Left renal pelvis (tissue), 4 donors: ENCODE data around the gene BLM. TPM values are rescaled to one million over a fixed set of nuclear protein-coding genes. Genes with fewer than 3 reads are reported as not detected.
"Not testable (repeated sequence)": the region's sequence is repeated elsewhere in the genome, so short reads cannot be mapped to it uniquely, and the experiment has no call there.

Experiments
- DNase-seq, 4 donors: peaks; one replicate each; pipeline ENCODE4 v3.0.0-alpha.2; 2013; ENCODE audit warnings: low read depth in 4 of 4, low spot score in 3 of 4
- polyA plus RNA-seq, 4 donors: library from polyadenylated mRNA; unstranded; fragments of 120-200 nt; gene quantifications; one replicate each; pipeline ENCODE4 v1.2.1, GENCODE V29; 2013; ENCODE audit not compliant: insufficient read length in 4 of 4

The BLM gene
- polyA plus RNA-seq, 4 donors: 7.2 to 14.8 (median 11.7) TPM

GRCh38 chr15:90817117-90818057, 100.2 kb downstream of the BLM start:
- no peak for DNase-seq

GRCh38 chr15:90818251-90819210, 101.4 kb downstream of the BLM start:
- no peak for DNase-seq

- DNase-seq: no peak
These were observed 102.2 kb downstream of the BLM start for GRCh38 chr15:90819390-90819789.

GRCh38 chr15:90819850-90820249, 102.7 kb downstream of the BLM start:
- DNase-seq: no peak

- no peak for DNase-seq
These were observed 103.3 kb downstream of the BLM start for GRCh38 chr15:90820481-90820880.

- DNase-seq: no peak
These were observed 105.2 kb downstream of the BLM start for GRCh38 chr15:90822204-90822955.

- DNase-seq: no peak
These were observed 106.4 kb downstream of the BLM start for GRCh38 chr15:90823455-90823974.

- not testable (repeated sequence) for DNase-seq
These were observed 108.2 kb downstream of the BLM start for GRCh38 chr15:90825115-90825899.

GRCh38 chr15:90826206-90826885, 109.2 kb downstream of the BLM start:
- not testable (repeated sequence) for DNase-seq

- DNase-seq: no peak
These were observed 109.8 kb downstream of the BLM start for GRCh38 chr15:90826886-90827435.

- DNase-seq: no peak
These were observed 111.0 kb downstream of the BLM start for GRCh38 chr15:90828111-90828510.

- no peak for DNase-seq
These were observed 112.0 kb downstream of the BLM start for GRCh38 chr15:90829126-90829525.

GRCh38 chr15:90829942-90830440, 112.8 kb downstream of the BLM start:
- DNase-seq: no peak

- no peak for DNase-seq
These were observed 117.5 kb downstream of the BLM start for GRCh38 chr15:90834626-90835025.

- no peak for DNase-seq
These were observed 119.2 kb downstream of the BLM start for GRCh38 chr15:90836296-90836871.

- no peak for DNase-seq
These were observed 119.9 kb downstream of the BLM start for GRCh38 chr15:90837094-90837493.

- DNase-seq: no peak
These were observed 121.0 kb downstream of the BLM start for GRCh38 chr15:90838139-90838538.

- no peak for DNase-seq
These were observed 121.4 kb downstream of the BLM start for GRCh38 chr15:90838544-90838943.
